ENCODE results near the gene TBC1D9B.
"Not testable (repeated sequence)": the region's sequence is repeated elsewhere in the genome, so short reads cannot be mapped to it uniquely, and the experiment has no call there.

The TBC1D9B gene

GRCh38 chr5:179883163-179883562 lies 24.5 kb downstream of the TBC1D9B start:
- DNase-seq: no peak

GRCh38 chr5:179882338-179882737 lies 25.4 kb downstream of the TBC1D9B start:
- no peak for DNase-seq

GRCh38 chr5:179880848-179881590 lies 26.7 kb downstream of the TBC1D9B start:
- DNase-seq: no peak

- DNase-seq: no peak
Observed at GRCh38 chr5:179880066-179880650, 27.5 kb downstream of the TBC1D9B start.

- DNase-seq: no peak
Observed at GRCh38 chr5:179879690-179880010, 28.0 kb downstream of the TBC1D9B start.

GRCh38 chr5:179879003-179879689 lies 28.6 kb downstream of the TBC1D9B start:
- no peak for DNase-seq

GRCh38 chr5:179878222-179879002 lies 29.3 kb downstream of the TBC1D9B start:
- DNase-seq: no peak

- DNase-seq: no peak
Observed at GRCh38 chr5:179876610-179876952, 31.1 kb downstream of the TBC1D9B start.

- DNase-seq: no peak
Observed at GRCh38 chr5:179875741-179876609, 31.7 kb downstream of the TBC1D9B start.

- DNase-seq: no peak
Observed at GRCh38 chr5:179874536-179875292, 33.0 kb downstream of the TBC1D9B start.

GRCh38 chr5:179874136-179874535 lies 33.6 kb downstream of the TBC1D9B start:
- DNase-seq: no peak

GRCh38 chr5:179873588-179874110 lies 34.0 kb downstream of the TBC1D9B start:
- no peak for DNase-seq

GRCh38 chr5:179872828-179873575 lies 34.7 kb downstream of the TBC1D9B start:
- DNase-seq: no peak

- DNase-seq: no peak
Observed at GRCh38 chr5:179872055-179872827, 35.5 kb downstream of the TBC1D9B start.

- not testable (repeated sequence) for DNase-seq
Observed at GRCh38 chr5:179871533-179871932, 36.2 kb downstream of the TBC1D9B start.

- DNase-seq: no peak
Observed at GRCh38 chr5:179870952-179871351, 36.7 kb downstream of the TBC1D9B start.

GRCh38 chr5:179870403-179870903 lies 37.2 kb downstream of the TBC1D9B start:
- DNase-seq: peak; percentile 52

GRCh38 chr5:179869641-179870402 lies 37.9 kb downstream of the TBC1D9B start:
- no peak for DNase-seq

GRCh38 chr5:179869101-179869500 lies 38.6 kb downstream of the TBC1D9B start:
- no peak for DNase-seq

All from DMS79 treated with DMSO at 0.1 percent for 48 hours (cell line).